ENCODE measurements around the gene PACS1.

Gene PACS1

GRCh38 chr11:66048547-66049323 is 21.3 kb upstream of the PACS1 start, which contains the start of gene GAL3ST3:
Gene GAL3ST3 (minus strand): TSS chr11:66049161. CDS start chr11:66045415, 3,746 bp downstream.
- in situ Hi-C loops (cut with MboI; ENCODE audit: low sequenced_read_pairs), result no loop called here

GRCh38 chr11:66050581-66051231 is 19.4 kb upstream of the PACS1 start:
- in situ Hi-C loops (cut with MboI; ENCODE audit: low sequenced_read_pairs), result no loop called here

- in situ Hi-C loops (cut with MboI; ENCODE audit: low sequenced_read_pairs), result no loop called here
Measured at GRCh38 chr11:66051371-66051765, 18.7 kb upstream of the PACS1 start.

GRCh38 chr11:66051766-66052663 is 18.1 kb upstream of the PACS1 start, which contains the start of gene SF3B2:
Gene SF3B2 (plus strand): TSS chr11:66052364. CDS start chr11:66052385, 21 bp downstream.
- in situ Hi-C loops (cut with MboI; ENCODE audit: low sequenced_read_pairs), result no loop called here

- in situ Hi-C loops (cut with MboI; ENCODE audit: low sequenced_read_pairs), result no loop called here
Measured at GRCh38 chr11:66052664-66052982, 17.4 kb upstream of the PACS1 start.

- in situ Hi-C loops (cut with MboI; ENCODE audit: low sequenced_read_pairs), result no loop called here
Measured at GRCh38 chr11:66055021-66055420, 15.1 kb upstream of the PACS1 start.

- in situ Hi-C loops (cut with MboI; ENCODE audit: low sequenced_read_pairs), result no loop called here
Measured at GRCh38 chr11:66056501-66056900, 13.6 kb upstream of the PACS1 start.

- in situ Hi-C loops (cut with MboI; ENCODE audit: low sequenced_read_pairs), result no loop called here
Measured at GRCh38 chr11:66059966-66060680, 9.9 kb upstream of the PACS1 start.

- in situ Hi-C loops (cut with MboI; ENCODE audit: low sequenced_read_pairs), result no loop called here
Measured at GRCh38 chr11:66061268-66061667, 8.8 kb upstream of the PACS1 start.

- in situ Hi-C loops (cut with MboI; ENCODE audit: low sequenced_read_pairs), result no loop called here
Measured at GRCh38 chr11:66062408-66062807, 7.7 kb upstream of the PACS1 start.

- in situ Hi-C loops (cut with MboI; ENCODE audit: low sequenced_read_pairs), result no loop called here
Measured at GRCh38 chr11:66063900-66064299, 6.2 kb upstream of the PACS1 start.

- in situ Hi-C loops (cut with MboI; ENCODE audit: low sequenced_read_pairs), result no loop called here
Measured at GRCh38 chr11:66064571-66064970, 5.5 kb upstream of the PACS1 start.

- in situ Hi-C loops (cut with MboI; ENCODE audit: low sequenced_read_pairs), result no loop called here
Measured at GRCh38 chr11:66066751-66067150, 3.3 kb upstream of the PACS1 start.

GRCh38 chr11:66067640-66068039 is 2.4 kb upstream of the PACS1 start:
- in situ Hi-C loops (cut with MboI; ENCODE audit: low sequenced_read_pairs), result no loop called here

- in situ Hi-C loops (cut with MboI; ENCODE audit: low sequenced_read_pairs), result no loop called here
Measured at GRCh38 chr11:66068154-66068821, 1.8 kb upstream of the PACS1 start.

GRCh38 chr11:66068923-66069714 is 953 bp upstream of the PACS1 start:
- in situ Hi-C loops (cut with MboI; ENCODE audit: low sequenced_read_pairs), result no loop called here

GRCh38 chr11:66070604-66071380 is 720 bp downstream of the PACS1 start:
- in situ Hi-C loops (cut with MboI; ENCODE audit: low sequenced_read_pairs), result no loop called here

GRCh38 chr11:66071381-66071801 is 1.3 kb downstream of the PACS1 start:
- in situ Hi-C loops (cut with MboI; ENCODE audit: low sequenced_read_pairs), result no loop called here

- in situ Hi-C loops (cut with MboI; ENCODE audit: low sequenced_read_pairs), result no loop called here
Measured at GRCh38 chr11:66072081-66072480, 2.0 kb downstream of the PACS1 start.
